DND-41 (cell line): Measurements from ENCODE around the gene ZBTB7B.

Experiments
- EZH2 ChIP-seq: IDR thresholded peaks from 3 replicates; pipeline ENCODE4 v1.6.1; 2012; ENCODE audit warnings: borderline replicate concordance, low read depth, mild to moderate bottlenecking, moderate library complexity, low read length, inconsistent platforms; ENCODE audit not compliant: severe bottlenecking
- TF ChIP-seq, protein P1 (sequence below): IDR thresholded peaks from 2 replicates; pipeline ENCODE4 v1.5.1; 2012; ENCODE audit warnings: borderline replicate concordance, low read length, moderate library complexity, mild to moderate bottlenecking; ENCODE audit not compliant: poor library complexity, severe bottlenecking; ENCODE audit errors: extremely low read depth

- TF ChIP-seq, protein P1, sequence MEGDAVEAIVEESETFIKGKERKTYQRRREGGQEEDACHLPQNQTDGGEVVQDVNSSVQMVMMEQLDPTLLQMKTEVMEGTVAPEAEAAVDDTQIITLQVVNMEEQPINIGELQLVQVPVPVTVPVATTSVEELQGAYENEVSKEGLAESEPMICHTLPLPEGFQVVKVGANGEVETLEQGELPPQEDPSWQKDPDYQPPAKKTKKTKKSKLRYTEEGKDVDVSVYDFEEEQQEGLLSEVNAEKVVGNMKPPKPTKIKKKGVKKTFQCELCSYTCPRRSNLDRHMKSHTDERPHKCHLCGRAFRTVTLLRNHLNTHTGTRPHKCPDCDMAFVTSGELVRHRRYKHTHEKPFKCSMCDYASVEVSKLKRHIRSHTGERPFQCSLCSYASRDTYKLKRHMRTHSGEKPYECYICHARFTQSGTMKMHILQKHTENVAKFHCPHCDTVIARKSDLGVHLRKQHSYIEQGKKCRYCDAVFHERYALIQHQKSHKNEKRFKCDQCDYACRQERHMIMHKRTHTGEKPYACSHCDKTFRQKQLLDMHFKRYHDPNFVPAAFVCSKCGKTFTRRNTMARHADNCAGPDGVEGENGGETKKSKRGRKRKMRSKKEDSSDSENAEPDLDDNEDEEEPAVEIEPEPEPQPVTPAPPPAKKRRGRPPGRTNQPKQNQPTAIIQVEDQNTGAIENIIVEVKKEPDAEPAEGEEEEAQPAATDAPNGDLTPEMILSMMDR: no peak
- TF ChIP-seq EZH2: no peak
These were observed 9.5 kb downstream of the ZBTB7B start for GRCh38 chr1:155012026-155012546.
